Right lobe of liver (tissue), 6 donors: ENCODE data around the gene MMS19. TPM values are rescaled to one million over a fixed set of nuclear protein-coding genes. Genes with fewer than 3 reads are reported as not detected.

Experiments used
- ATAC-seq, 4 donors: fragments of 200-7000 bp; cut with Tn5 transposase; one replicate each; pipeline ENCODE4 v1.9.1; 2020; ENCODE audit warnings: mild to moderate bottlenecking in 4 of 4, moderate library complexity in 4 of 4
- DNase-seq, 3 donors: peaks; one replicate each; pipeline ENCODE4 v3.0.0-alpha.2; 2020
- H3K27ac ChIP-seq, 3 donors: fragments of 200-600 bp; one replicate each; pipeline ENCODE4 v1.8.0; 2022
- H3K27me3 ChIP-seq, 2 donors: fragments of 200-600 bp; one replicate each; pipeline ENCODE4 v1.8.0; 2022
- H3K36me3 ChIP-seq, 4 donors: fragments of 200-600 bp; sonication (generic) in 1 of 4; one replicate each; pipeline versions ENCODE4 v1.5.1 to v1.8.0; 2017 to 2022; ENCODE audit warnings: control low read depth in 1 of 4
- H3K4me1 ChIP-seq, 4 donors: fragments of 200-600 bp; sonication (generic) in 1 of 4; one replicate each; pipeline versions ENCODE4 v1.5.1 to v1.8.0; 2017 to 2022; ENCODE audit warnings: control low read depth in 1 of 4
- H3K4me3 ChIP-seq, 3 donors: fragments of 200-600 bp; one replicate each; pipeline ENCODE4 v1.8.0; 2022
- H3K9me3 ChIP-seq, 4 donors: fragments of 200-600 bp; sonication (generic) in 1 of 4; one replicate each; pipeline versions ENCODE4 v1.5.1 to v1.8.0; 2017 to 2022; ENCODE audit warnings: control low read depth in 1 of 4
- POLR2A ChIP-seq: fragments of 450-650 bp; IDR thresholded peaks from one replicate; pipeline ENCODE4 v1.6.1; 2017; ENCODE audit warnings: antibody characterized with exemption, mild to moderate bottlenecking
- WGBS: methylation state at CpG from one replicate; pipeline ENCODE4 v1.1.6; 2018; ENCODE audit warnings: low coverage, low lambda C conversion rate; ENCODE audit not compliant: insufficient coverage; ENCODE audit errors: missing lambda C conversion rate; 5-methylcytosine and 5-hydroxymethylcytosine counted together
- intact Hi-C, 2 donors: fragments of 100-400 bp; cut with DNase I; formaldehyde crosslinking; loops; one replicate each; pipeline versions ENCODE4 v1.11.2 to v1.14.1; 2022
- total RNA-seq, 6 experiments: library from RNA; depleted of rRNA in 2 of 6; stranded (reverse); fragments of >200 nt in 2 of 6; fragmentation: NEBNext Ultra II Directional in 3 of 6; extraction: Animal tissue kit (Norgen Biotek cat#: 25700) in 3 of 6; gene quantifications; one replicate each; pipeline versions ENCODE4 v1.1.0 to v1.2.4, GENCODE V29; 2016 to 2023
- TF ChIP-seq, protein P1 (sequence below), 4 donors: fragments of 200-600 bp in 3 of 4; fragments of 450-650 bp in 1 of 4; IDR thresholded peaks; one replicate each; pipeline versions ENCODE4 v1.5.1 to v1.8.0; 2016 to 2022; ENCODE audit warnings: antibody characterized with exemption in 4 of 4, mild to moderate bottlenecking in 2 of 4
- donor health status: DM: no; HTN: yes; CAD: no.
- donor health status: DM: no; HTN: no; CAD: no.
- donor health status: DM: no; HTN: no; CAD: no.
- donor health status: DM: no; HTN: yes; CAD: no.
- donor health status: DM: no; HTN: yes; CAD: no.

MMS19 gene
- total RNA-seq, 6 experiments from 2014 or later, result 18.7 to 40.7 (median 20.3) TPM

DNA sequence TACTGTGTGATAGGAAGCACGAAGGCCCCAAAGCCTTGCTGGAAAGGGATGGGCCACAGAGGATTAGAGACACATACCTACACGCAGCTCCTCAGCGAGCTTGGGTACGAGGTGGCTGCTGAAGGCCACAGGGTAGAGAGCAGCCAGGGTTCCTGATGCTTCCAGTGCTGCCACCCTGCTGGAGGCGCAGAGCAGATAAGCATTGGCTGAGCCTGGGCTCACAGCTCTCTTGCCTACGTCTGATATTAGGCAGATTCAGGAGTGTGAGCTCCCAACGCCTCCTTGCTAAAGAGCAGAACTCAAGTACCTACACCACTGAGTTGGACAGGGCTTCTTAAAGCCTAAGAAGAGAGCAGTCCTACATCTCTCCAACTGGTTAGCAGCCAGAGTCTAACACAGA, 32.2 kb downstream of the MMS19 start:
- ATAC-seq, result no peak
- Histone ChIP-seq H3K27me3 (no peaks in the 10 kb centered on the region), H3K4me3 (no peak overlapping the region), H3K36me3 (peaks cover 5 to 81% (median 32%) of the 10 kb centered on the region in 4 donors), H3K4me1 (peaks cover 0 to 5% (median 0%) of the 10 kb centered on the region in 4 donors), H3K27ac (no peak overlapping the region), H3K9me3 (no peaks in the 10 kb centered on the region)
- TF ChIP-seq, protein P1, sequence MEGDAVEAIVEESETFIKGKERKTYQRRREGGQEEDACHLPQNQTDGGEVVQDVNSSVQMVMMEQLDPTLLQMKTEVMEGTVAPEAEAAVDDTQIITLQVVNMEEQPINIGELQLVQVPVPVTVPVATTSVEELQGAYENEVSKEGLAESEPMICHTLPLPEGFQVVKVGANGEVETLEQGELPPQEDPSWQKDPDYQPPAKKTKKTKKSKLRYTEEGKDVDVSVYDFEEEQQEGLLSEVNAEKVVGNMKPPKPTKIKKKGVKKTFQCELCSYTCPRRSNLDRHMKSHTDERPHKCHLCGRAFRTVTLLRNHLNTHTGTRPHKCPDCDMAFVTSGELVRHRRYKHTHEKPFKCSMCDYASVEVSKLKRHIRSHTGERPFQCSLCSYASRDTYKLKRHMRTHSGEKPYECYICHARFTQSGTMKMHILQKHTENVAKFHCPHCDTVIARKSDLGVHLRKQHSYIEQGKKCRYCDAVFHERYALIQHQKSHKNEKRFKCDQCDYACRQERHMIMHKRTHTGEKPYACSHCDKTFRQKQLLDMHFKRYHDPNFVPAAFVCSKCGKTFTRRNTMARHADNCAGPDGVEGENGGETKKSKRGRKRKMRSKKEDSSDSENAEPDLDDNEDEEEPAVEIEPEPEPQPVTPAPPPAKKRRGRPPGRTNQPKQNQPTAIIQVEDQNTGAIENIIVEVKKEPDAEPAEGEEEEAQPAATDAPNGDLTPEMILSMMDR (IDR thresholded peaks at IDR 0.05), result no peak
- no peak for TF ChIP-seq POLR2A
- DNase-seq, result no peak
- no CpG with 5 or more reads among the region's 7 CpGs for WGBS
- intact Hi-C loops, result loop anchor here in 1 of 2 donors (10.0 kb wide), 1 partner anchor 79 kb away; no protein-coding TSS in a partner anchor

DNA sequence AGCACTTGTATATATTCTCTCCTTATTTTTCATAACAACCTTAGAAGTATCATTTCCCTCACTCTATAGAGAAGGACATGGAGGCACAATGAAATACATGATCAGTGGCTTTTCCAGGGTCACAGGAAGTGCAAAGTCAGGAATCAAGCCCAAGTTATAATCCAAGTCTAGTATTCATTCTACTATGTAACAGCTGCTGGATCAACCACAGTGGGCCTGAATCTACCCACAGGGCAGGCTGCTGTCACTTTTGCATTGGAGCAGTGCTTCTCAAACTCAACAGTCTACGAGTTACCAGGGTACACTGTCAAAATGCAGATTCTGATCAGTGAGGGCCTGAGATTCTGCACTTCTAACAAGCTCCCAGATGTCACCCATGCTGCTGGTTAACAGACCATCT, 34.0 kb downstream of the MMS19 start:
- Histone ChIP-seq H3K36me3 (peaks cover 5 to 82% (median 38%) of the 10 kb centered on the region in 4 donors), H3K27ac (no peak overlapping the region)
- no peak for ATAC-seq

DNA sequence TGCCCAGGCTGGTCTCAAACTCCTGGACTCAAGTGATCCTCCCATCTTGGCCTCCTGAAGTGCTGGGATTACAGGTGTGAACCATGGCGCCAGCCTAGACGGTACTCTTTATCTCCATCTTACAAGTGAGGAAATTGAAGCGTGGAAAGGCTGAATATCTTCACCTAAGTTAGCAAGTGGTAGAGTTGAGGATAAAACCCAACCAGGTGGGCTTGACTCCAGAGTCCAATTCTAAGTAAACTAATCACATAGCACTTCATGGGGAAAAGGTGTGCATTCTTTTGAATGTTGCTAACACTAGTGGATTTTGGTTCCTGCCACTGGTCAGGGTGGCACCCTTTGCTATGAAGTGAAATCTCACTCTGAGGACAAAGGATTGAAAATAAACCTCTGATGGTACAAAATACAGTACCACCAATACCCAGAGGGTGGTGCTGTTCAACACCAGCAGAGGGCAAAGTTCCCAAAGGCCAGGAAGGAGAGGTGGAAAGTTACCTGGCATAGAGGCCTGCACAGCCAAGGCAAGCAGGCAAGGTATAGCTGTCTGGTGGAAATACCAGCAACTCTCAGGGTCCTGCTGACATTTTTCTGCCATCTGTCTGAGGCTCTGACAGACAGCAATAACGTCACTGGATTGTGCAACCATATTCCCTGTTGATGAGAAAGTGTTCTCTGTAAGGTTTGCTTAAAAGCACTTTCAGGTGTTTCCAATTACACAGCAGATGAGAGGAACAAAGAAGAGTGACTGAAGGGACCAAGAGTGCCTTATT, 34.7 kb downstream of the MMS19 start:
- intact Hi-C loops, result loop anchor here (5.0 to 10.0 kb wide), 2 partner anchors 81 to 89 kb away; no protein-coding TSS in a partner anchor
- no peaks in the 10 kb centered on the region for H3K9me3 ChIP-seq
- H3K27me3 ChIP-seq, result no peaks in the 10 kb centered on the region
- H3K4me1 ChIP-seq, result peaks cover 0 to 5% (median 0%) of the 10 kb centered on the region in 4 donors
- ATAC-seq (peak; percentile 92 to 97 (median 92)), DNase-seq (peak in 1 of 3 donors; percentile 61)
- WGBS, result 62% methylated on average over 4 of the region's 4 CpGs
- no peak overlapping the region for H3K27ac ChIP-seq
- TF ChIP-seq POLR2A, result no peak
- TF ChIP-seq, protein P1 (IDR thresholded peaks at IDR 0.05), result peak; percentile 84 to 89 (median 88)
- no peak overlapping the region for H3K4me3 ChIP-seq
- H3K36me3 ChIP-seq, result peaks cover 6 to 82% (median 44%) of the 10 kb centered on the region in 4 donors

More for the DNA sequence above, 34.0 kb downstream of the MMS19 start:
- no CpG with 5 or more reads among the region's 1 CpG for WGBS
- peaks cover 0 to 5% (median 0%) of the 10 kb centered on the region in 4 donors for H3K4me1 ChIP-seq
- H3K9me3 ChIP-seq, result no peaks in the 10 kb centered on the region
- no peak for DNase-seq
- no peak overlapping the region for H3K4me3 ChIP-seq
- H3K27me3 ChIP-seq, result no peaks in the 10 kb centered on the region
- intact Hi-C loops, result loop anchor here (5.0 to 10.0 kb wide), 2 partner anchors 81 to 88 kb away; no protein-coding TSS in a partner anchor
- no peak for TF ChIP-seq POLR2A
- TF ChIP-seq, protein P1 (IDR thresholded peaks at IDR 0.05), result no peak

DNA sequence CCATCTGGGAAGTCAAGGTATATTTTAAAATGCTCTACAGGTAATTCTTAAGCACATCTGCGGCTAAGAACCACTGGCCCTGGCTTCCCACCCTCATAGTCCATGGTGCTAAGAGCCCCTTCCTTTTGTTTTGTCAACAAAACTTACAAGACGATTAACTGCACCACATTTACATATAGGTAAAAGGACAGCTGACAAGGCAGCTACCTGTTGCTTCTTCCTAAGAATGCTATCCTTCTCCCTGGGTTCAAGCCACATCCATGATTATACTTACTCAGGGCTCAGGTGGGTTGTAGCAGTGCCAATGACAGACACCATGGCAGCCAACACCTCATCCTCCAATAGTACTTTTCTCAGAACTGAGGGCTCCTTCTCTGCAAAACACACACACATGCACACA, 35.9 kb downstream of the MMS19 start:
- Histone ChIP-seq H3K4me3 (no peak overlapping the region), H3K27ac (no peak overlapping the region), H3K4me1 (peaks cover 0 to 5% (median 0%) of the 10 kb centered on the region in 4 donors)

More for the DNA sequence above, 35.9 kb downstream of the MMS19 start:
- WGBS, result 90% methylated on average over 2 of the region's 2 CpGs
- Histone ChIP-seq H3K27me3 (no peaks in the 10 kb centered on the region), H3K36me3 (peaks cover 6 to 79% (median 45%) of the 10 kb centered on the region in 4 donors), H3K9me3 (no peaks in the 10 kb centered on the region)
- intact Hi-C loops, result loop anchor here (5.0 to 10.0 kb wide), 2 partner anchors 82 to 90 kb away; no protein-coding TSS in a partner anchor
- no peak for ATAC-seq
- TF ChIP-seq, protein P1 (IDR thresholded peaks at IDR 0.05), result no peak
- no peak for TF ChIP-seq POLR2A
- no peak for DNase-seq
